HG03175 (cell line): ENCODE results near the gene OTOP2.
"Not testable (repeated sequence)": the region's sequence is repeated elsewhere in the genome, so short reads cannot be mapped to it uniquely, and the experiment has no call there.

Experiments used
- ATAC-seq: cut with Tn5 transposase; IDR thresholded peaks from one replicate; pipeline ENCODE4 v1.9.1; 2021; ENCODE audit warnings: mild to moderate bottlenecking, moderate library complexity; ENCODE audit not compliant: unreplicated experiment

OTOP2 gene

DNA sequence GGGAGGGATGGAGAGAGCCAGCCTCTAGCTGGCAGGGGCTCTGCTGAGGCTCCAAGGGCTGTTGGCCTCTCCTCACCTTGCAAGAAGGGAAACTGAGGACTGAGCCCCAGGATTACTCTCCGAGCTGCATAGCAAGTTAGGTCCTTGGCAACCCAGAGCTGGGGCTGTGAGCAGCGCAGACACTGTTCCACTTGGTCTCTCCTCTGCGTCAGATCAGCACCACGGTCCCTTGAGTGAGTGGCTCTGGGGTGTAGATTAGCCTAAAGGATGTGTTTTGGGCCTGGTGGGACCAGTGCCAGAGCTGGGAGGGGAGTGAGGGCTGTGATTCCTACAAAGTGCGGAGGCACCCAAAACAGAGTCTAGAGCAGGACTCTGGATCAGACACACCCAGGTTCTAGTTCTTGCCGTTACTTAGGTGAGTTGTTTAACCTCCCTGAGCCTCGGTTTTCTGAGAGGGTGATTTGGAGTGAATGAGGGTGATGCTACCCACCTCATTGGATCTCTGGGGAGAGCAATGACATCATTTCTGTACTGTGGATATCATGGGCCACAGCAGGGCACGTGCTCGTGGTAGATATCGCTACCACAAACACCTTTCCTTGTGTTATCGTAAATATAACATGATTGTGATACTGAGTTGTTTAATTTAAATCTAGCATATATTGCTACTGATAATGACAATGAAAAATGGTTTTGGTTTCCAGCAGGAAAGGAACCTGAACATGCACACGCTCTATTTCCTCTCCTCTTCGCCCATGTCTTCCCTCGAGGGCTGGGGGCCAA lies 22.5 kb upstream of the OTOP2 start:
- no peak for ATAC-seq

DNA sequence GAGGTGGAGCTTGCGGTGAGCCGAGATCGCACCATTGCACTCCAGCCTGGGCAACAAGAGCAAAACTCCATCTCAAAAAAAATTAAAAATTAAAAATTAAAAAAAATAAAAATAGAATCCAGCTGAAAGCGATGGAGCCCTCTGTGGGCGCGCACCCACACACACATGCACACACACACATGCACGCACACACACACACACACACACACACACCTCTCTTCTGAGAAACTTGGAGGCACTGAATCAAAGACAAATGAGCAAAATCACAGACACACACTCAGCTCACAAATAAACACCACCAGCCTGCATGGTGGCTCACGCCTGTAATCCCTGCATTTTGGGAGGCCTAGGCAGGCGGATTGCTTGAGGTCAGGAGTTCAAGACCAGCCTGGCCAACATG lies 21.0 kb upstream of the OTOP2 start:
- no peak for ATAC-seq

DNA sequence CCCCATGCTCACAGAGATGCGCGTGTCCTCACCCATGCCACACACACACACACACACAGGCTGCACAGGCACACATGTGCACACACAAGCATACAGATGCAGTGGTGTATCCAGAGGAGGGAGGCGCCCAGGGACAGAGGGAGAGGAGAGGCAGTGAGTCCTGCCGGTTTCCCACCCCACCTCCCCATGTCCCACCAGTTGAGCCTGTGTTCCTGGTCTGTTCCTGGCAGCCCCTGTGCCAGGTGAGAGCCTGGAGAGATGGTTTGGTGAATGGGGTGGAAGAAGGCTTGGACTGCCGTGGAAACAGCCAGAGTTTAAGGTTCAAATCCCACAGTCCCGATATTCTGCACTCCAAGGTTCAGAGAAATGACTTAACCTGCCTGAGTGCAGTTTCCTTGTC lies 20.4 kb upstream of the OTOP2 start:
- ATAC-seq: no peak

DNA sequence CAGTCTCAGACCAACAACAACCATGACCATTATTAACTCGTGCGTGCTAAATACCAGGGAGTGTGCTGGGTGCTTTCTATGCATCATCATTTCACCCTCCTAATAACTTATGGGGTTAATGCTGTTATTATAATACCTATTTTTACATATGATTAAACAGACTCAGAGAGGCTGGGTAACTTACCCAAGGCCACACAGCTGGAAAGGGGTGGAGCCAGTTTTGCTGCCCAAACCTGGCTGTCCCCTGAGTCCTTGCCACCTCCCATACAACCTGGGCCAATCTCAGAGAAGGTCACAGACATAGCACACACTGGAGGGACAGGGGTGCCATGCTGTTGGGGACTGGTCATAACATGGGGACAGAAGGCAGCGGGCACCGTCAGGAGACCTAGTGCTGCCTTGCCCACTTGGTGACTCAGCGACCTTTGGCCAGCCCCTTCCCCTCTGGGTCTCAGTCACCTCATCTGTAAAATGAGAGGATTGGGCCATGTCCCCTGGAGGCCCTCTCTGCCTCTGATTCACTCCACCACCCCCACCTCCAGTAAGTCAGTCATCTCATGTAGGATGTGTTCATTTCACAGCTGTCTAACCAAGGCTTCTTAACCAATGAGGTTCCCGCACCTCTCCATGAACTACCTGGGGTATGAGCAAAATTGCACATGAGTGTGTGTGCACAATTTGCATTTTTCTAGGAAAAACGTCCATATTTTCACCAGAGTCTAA lies 19.2 kb upstream of the OTOP2 start:
- no peak for ATAC-seq

DNA sequence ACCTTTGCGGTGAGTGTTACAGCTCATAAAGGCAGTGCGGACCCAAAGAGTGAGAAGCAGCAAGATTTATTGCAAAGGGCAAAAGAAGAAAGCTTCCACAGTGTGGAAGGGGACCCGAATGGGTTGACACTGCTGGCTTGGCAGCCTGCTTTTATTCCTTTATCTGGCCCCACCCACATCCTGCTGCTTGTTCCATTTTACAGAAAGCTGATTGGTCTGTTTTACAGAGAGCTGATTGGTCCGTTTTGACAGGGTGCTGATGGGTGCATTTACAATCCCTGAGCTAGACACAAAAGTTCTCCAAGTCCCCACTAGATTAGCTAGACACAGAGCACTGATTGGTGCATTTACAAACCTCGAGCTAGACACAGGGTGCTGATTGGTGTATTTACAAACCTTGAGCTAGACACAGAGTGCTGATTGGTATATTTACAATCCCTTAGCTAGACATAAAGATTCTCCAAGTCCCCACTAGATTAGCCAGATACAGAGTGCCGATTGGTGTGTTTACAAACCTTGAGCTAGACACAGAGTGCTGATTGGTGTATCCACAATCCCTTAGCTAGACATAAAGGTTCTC lies 17.8 kb upstream of the OTOP2 start:
- ATAC-seq: not testable (repeated sequence)

DNA sequence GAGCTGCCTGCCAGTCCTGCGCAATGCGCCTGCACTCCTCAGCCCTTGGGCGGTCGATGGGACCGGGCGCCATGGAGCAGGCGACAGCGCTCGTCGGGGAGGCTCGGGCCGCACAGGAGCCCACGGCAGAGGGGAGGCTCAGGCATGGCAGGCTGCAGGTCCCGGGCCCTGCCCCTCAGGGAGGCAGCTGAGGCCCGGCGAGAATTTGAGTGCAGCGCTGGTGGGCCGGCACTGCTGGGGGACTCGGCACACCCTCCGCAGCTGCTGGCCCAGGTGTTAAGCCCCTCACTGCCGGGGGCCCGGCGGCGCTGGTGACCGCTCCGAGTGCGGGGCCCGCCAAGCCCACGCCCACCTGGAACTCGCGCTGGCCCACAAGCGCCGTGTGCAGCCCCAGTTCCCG lies 17.1 kb upstream of the OTOP2 start:
- no peak for ATAC-seq

DNA sequence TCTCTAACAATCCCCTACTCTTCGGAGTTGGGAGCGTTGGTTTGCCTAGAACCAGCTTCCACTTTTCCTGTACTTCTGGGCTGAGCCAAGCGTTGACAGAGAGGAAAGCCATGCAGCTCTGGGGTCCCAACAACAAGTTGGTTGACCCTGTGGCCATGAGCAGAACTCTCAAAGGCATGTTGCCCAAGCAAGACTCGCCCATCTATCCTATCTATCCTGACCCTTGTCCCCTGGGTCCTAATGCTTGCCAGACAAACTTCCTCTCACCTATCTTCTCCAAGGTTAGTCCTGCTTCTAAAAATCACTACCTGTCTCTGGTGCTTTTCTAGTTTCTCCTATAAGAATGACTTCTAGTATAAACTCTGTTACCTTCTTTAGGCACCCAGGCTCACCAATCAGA lies 15.0 kb upstream of the OTOP2 start:
- ATAC-seq: not testable (repeated sequence)

DNA sequence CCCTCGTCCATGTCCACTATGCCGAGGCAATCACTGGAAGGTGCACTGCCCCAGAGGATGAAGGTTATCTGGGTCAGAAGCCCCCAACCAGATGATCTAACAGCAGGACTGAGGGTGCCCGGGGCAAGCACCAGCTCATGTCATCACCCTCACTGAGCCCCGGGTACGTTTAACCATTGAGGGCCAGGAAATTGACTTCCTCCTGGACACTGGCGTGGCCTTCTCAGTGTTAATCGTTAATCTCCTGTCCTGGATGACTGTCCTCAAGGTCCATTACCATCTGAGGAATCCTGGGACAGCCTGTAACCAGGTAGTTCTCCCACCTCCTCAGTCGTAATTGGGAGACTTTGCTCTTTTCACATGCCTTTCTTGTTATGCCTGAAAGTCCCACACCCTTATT lies 12.7 kb upstream of the OTOP2 start:
- ATAC-seq: not testable (repeated sequence)

DNA sequence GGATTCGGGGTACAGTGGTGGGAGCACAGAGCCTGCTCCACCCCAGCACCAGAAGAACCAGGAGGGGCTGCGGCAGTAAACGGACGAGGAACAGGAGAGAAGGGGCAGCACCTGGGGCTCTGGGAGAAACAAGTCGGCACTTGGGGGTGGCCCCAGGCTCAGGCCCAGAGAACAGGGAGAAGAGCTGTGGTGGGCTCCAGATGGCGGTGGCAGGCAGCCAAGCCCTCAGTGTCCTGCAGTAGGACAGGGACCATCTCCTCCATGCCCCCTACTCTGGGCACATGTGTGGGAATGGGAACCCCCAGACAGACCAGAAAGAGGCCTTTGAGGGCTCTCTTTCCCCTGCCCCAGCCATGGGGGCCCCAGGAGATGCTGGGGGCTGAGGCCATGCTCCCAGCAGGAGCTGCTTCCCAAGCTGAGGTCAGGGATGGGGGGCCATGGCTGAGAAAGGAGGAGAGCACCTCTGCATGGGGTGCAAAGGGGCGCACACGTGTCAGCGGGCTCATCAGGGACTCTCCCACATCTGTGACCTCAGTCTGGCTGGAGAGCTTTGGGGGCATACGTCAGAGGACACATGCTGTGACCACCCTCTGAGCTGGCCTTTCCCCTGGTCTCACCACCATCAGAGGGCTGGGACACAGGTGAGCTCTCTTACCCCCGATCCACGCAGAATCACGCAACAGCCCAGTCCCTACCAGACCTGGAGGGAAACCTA lies 7.8 kb upstream of the OTOP2 start:
- no peak for ATAC-seq

DNA sequence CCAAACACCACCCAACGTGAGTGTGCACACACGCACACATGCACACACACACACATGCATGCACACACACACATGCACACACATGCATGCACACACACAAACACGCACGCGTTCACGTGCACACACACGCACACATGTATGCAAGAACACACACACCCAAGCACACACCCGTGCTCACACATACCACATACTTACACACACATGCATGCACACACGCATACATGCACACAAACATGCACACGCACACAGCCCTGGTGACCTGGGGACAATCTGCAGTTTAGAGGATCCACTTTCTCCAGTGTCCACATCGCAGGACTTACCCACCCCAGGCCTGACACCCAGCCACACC lies 7.2 kb upstream of the OTOP2 start:
- ATAC-seq: no peak

DNA sequence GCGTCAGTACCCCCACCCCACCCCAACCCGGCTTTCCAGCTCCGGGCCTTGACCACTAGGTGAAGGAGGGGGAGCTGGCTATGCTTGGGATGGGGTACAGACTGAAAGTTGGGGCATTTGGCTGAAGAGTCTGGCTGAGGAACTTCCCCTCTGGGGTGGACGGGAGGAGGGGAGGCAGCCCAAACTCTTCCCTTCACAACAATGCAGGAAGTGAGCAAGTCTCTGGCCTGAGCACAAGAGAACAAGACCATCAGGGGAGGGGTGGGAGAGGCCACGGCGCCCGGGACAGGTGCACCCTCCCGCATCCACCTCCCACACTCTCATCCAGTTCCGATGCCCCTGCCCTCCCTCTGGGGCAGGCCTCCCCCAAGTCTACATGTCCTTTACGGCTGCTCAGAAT lies 6.6 kb upstream of the OTOP2 start:
- ATAC-seq: no peak

DNA sequence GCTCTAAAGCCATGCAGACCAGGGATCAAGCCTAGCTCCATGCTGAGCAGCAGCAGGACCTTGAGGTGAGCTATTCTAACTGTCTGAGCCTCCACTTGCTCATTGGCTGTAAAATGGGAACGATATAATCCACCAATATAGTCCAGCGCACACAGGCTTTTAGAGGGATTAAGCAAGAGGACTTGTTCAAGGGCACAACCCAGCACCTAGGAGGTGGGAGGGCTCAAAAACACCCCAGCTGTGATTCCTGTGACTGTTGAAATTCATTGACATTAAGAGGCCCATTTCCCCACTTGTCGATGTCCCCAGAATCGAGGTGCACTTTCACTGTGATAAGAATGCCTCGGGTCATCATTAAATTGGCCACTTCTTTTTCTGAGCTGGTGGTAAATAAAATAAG lies 5.2 kb upstream of the OTOP2 start:
- ATAC-seq: no peak

DNA sequence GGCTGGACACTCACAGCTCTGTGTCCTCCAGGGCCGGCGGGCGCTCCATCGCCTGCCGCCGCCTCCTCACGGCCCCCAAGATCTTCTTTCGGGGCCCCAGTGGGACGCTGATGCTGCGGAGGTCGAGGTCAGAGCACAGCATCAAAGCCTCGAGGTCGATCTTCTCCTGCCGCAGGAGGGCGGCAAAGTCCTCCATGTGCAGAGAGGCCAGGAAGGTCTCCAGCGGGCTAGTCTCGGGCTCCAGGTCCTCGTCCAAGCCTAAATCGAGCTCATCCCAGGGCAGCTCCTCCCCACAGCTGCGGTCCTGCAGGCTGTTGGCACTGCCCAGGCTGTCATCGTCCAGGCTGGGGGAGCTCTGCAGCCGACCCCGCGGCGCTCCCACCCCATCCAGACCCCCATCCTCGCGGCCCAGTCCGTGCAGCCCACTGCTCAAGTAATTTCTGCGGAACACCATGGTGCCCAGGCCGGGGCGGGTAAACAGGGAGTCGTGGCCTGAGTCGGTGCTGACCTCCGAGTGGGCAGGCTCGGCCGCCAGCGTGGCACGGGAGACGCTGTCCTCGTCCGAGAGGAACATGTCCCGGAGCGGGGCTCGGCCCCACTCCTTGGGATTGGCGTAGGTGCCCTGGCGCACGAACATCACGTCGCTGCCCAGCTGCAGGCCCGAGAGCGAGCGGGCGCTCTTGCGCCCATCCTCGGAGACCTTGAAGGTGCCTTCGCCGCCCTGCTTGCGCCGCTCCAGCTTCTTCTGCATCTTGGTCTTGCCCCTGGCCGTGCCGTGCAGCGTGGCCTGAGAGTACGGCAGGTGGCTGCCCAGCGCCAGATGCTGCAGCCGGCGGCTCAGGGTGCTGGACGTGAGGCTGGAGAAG lies 4.4 kb upstream of the OTOP2 start:
- ATAC-seq: no peak

DNA sequence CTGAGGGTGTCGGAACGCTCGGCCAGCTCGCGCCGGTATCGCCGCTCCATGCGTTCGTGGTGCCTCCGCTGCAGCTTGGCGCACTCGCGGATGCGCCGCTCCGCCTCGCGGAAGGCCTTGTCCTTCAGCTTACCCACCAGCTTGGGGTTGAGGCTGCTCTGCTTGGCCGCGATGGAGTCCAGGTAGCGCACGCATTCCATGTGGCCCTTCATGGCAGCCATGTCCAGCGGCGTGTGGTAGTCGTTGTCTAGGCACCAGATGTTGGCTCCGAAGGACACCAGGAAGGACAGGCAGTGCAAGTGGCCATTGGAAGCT lies 3.8 kb upstream of the OTOP2 start:
- ATAC-seq: no peak

DNA sequence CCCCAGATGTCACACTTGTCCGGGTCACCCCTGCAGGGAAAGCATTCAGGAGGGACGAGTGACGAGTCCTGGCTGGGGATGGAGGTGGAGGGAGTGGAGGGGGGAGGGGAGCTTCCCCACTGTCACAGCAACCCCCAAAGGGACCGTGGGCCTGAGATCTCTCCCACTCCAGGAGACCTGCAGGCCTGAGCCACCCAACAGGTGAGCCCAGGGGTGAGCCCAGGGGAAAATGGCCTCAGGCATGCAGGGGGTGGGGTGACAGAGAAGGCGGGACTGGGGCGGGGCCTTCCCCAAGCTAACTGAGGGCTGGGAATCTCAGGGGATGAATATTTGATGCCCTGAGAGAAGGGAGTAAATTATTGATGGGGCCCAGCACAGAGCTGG lies 3.4 kb upstream of the OTOP2 start:
- no peak for ATAC-seq

DNA sequence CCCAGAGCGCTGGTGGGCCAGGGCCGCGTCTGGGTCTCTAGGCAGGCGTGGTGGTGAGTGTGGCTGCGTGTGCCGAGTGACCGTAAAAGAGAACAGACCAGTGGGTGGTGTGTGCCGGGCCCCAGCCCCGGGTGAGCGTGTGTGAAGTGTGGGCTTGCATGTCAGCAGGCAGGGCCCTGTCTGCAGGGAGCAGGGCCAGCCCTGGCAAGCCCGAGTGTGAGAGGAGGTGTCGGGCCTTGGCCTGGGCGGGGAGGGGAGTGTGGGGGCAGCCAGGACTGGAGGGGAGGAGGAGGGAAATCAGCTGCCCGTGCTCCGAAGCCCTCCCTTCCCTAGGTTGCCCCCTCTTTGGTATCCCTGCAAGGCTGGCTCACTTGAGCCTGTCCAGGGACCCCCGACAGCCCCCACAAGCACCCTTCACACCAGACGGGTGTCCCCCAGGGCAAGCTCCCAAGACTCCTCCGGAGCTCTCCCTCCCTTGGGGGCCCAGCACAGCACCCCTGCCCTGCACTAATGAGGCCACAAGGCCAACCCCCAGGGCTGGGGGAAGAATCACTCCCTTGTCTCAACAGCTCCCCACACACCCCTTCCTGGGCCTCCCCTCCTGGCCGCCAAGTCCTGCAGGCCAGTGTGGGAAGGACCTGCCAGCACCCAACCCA lies 2.9 kb upstream of the OTOP2 start:
- ATAC-seq: no peak

DNA sequence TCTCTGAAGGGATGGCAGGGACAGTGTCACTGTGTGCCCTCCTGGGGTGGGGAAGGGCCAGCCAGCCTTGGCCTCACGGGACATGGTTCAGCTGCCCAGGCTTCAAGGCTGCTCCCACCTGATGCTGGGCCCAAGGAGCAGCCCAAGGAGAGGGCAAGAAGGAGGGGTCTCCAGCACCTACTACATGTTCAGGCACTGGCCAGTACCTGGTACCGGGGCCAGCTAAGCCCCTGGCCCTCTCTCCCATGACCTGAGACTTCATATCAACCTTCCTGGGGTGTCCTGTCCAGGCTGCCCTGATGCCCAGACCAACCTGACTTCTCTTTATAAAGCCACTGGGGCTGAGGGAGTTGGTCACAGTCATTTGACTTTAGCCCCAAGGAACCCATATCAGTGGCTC lies 2.3 kb upstream of the OTOP2 start:
- no peak for ATAC-seq

DNA sequence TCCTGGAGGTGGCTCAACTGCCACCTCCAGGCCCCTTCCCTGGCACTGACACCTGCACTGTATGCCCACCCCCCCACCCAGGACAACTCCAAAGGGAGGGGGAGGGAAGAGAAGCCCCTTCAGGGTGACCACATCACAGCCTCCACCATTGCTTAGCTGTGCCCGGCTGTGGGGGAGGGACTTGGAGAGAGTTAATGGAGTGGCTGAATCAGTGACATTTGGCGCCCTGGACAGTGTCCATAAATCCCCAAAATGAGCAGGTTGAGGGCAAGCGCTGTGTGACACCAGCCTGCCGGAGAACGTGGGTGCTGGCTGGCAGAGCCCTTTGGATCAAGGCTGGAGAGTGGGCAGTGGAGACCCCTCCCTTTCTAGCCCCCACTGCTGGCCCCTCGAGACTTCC lies 1.9 kb upstream of the OTOP2 start:
- no peak for ATAC-seq

DNA sequence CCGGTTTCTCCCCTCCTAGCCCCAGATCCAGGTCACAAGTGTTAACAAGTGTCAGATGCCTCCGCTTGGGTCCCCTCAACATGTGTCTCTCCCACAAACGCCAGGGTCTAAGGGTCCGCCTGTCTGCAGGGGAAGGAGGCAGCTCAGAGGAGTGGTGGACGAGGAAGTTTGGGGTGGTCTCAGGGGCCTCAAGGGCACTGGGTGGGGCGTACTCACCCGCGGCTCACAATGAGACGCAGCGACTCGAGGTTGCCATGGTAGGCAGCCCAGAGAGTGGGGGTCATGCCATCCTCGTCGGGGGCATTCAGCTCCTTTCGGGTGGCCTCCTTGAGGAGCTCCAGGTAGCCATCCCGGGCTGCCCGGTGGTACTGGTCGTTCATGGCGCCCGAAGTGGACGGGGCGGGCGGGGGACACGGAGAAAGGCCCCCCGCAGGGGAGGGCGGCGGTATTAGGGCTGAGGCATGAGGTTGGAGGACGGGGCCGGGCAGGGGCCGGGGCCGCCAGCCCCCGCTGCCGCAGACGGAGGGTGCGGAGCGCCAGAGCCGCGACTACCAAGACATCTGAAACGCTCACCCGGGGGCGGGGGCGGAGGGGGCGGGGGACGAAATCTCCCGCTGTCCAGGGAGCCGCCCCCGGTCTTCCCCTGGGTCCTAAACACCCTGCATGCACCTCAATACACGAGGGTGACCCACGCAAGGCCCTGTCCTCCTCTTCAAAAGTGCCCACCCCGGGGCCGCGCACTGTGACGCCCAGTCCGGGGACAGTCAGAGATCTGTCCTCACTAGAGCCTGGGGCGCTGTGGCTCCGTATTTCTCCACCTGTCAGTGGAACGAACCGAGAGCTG lies 1.2 kb upstream of the OTOP2 start, which contains the start of gene USH1G:
Gene USH1G (minus strand): TSS at position 562 of the 844 bp plus-strand sequence. CDS start 182 bp downstream, at position 380.
- no peak for ATAC-seq
